Progenitor cell of endocrine pancreas (in vitro differentiated cells): ENCODE data around the gene SAXO1. TPM values are rescaled to one million over a fixed set of nuclear protein-coding genes. Genes with fewer than 3 reads are reported as not detected.

Experiments
- DNase-seq: peaks from one replicate; pipeline ENCODE4 v3.0.0; 2021; ENCODE audit warnings: low spot score; ENCODE audit not compliant: unreplicated experiment
- H3K27ac Mint-ChIP-seq: 2 replicates; pipeline ENCODE4 v1.8.0; 2021; ENCODE audit warnings: mild to moderate bottlenecking, moderate library complexity, mixed read lengths
- H3K27me3 Mint-ChIP-seq: 2 replicates; pipeline ENCODE4 v1.8.0; 2021; ENCODE audit warnings: mixed read lengths
- H3K36me3 Mint-ChIP-seq: 2 replicates; pipeline ENCODE4 v1.8.0; 2022; ENCODE audit warnings: mixed read lengths; ENCODE audit not compliant: insufficient read depth
- H3K4me1 Mint-ChIP-seq: 2 replicates; pipeline ENCODE4 v1.8.0; 2021; ENCODE audit warnings: low read depth, mixed read lengths
- H3K4me3 Mint-ChIP-seq: 2 replicates; pipeline ENCODE4 v1.8.0; 2021; ENCODE audit warnings: low read depth, mild to moderate bottlenecking, moderate library complexity, mixed read lengths
- H3K9me3 Mint-ChIP-seq: 2 replicates; pipeline ENCODE4 v1.8.0; 2021; ENCODE audit warnings: low read depth, mixed read lengths
- CTCF ChIP-seq: fragments of 200-600 bp; sonication (generic); IDR thresholded peaks from one replicate; pipeline ENCODE4 v1.5.0; 2021; ENCODE audit warnings: antibody characterized with exemption, mild to moderate bottlenecking; ENCODE audit not compliant: unreplicated experiment
- total RNA-seq: library from RNA; stranded (reverse); gene quantifications from 2 replicates; pipeline ENCODE4 v1.2.1, GENCODE V29; 2021

SAXO1 gene
- total RNA-seq, 1 donor from 2014 or later, result not detected

GRCh38 chr9:18888290-18888689, 144.7 kb downstream of the SAXO1 start:
- H3K27ac Mint-ChIP-seq, result no peak overlapping the region
- DNase-seq, result no peak
- no peak for TF ChIP-seq CTCF
- H3K4me1 Mint-ChIP-seq, result no peaks in the 10 kb centered on the region
- H3K36me3 Mint-ChIP-seq, result no peaks in the 10 kb centered on the region
- no peak overlapping the region for H3K4me3 Mint-ChIP-seq
- no peaks in the 10 kb centered on the region for H3K27me3 Mint-ChIP-seq
- no peaks in the 10 kb centered on the region for H3K9me3 Mint-ChIP-seq

DNA sequence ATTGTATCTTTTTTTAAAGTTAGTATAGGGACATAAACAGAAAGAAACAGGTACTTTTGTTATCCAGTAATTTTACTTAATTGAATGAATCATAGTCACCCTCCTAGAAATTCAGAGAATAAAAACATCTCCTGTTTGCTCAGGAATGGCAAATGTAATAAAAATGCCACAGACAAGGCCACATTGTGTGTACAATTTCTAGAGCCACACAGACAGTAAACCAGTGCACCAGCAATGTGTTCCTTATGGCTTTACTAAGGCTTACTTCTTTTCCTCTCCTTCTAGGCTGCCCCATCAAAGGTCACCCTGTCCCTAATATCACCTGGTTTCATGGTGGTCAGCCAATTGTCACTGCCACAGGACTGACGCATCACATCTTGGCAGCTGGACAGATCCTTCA, 145.5 kb downstream of the SAXO1 start:
- DNase-seq, result no peak
- H3K27me3 Mint-ChIP-seq, result no peaks in the 10 kb centered on the region
- no peaks in the 10 kb centered on the region for H3K4me1 Mint-ChIP-seq
- no peak overlapping the region for H3K4me3 Mint-ChIP-seq
- TF ChIP-seq CTCF, result no peak
- no peaks in the 10 kb centered on the region for H3K9me3 Mint-ChIP-seq
- no peaks in the 10 kb centered on the region for H3K36me3 Mint-ChIP-seq
- no peak overlapping the region for H3K27ac Mint-ChIP-seq

DNA sequence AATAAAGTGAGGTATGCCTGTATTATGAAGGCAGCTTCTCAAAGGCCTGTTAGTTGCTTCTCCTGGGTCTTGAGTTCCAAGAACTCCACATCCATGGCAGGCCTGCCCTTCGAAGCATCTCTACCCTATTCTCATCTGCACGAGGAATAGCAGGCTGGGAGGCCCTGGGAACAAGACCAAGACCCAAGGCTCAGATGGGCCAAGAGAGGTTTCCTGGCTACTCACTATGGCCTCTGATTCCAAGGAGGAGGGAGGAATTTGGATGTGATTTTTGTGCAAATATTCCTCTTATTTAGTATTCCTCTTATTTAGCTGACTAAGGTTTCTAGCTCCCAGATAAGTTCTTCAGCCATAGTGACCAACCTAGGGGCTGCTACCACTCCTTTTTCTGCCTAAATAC, 151.3 kb downstream of the SAXO1 start:
- Mint-ChIP-seq H3K36me3 (no peaks in the 10 kb centered on the region), H3K4me3 (no peak overlapping the region), H3K4me1 (no peaks in the 10 kb centered on the region), H3K9me3 (no peaks in the 10 kb centered on the region), H3K27ac (no peak overlapping the region), H3K27me3 (no peaks in the 10 kb centered on the region)
- TF ChIP-seq CTCF, result no peak
- DNase-seq, result no peak

- no peak for TF ChIP-seq CTCF
- Mint-ChIP-seq H3K4me3 (no peak overlapping the region), H3K27ac (no peak overlapping the region)
Measured at GRCh38 chr9:18877984-18878383, 155.0 kb downstream of the SAXO1 start.

More at GRCh38 chr9:18877984-18878383, 155.0 kb downstream of the SAXO1 start:
- no peak for DNase-seq
- Mint-ChIP-seq H3K27me3 (no peaks in the 10 kb centered on the region), H3K36me3 (no peaks in the 10 kb centered on the region), H3K9me3 (no peaks in the 10 kb centered on the region), H3K4me1 (no peaks in the 10 kb centered on the region)

Other genes with a start within 250 kb of the SAXO1 start
- gene RRAGA, start 16.2 kb upstream of the SAXO1 start, total RNA-seq, result 52.6 and 53.3 TPM in 2 replicates
- 17.4 and 17.6 TPM in 2 replicates for gene HAUS6, start 69.7 kb upstream of the SAXO1 start, total RNA-seq
- gene PLIN2, start 94.3 kb upstream of the SAXO1 start, total RNA-seq, result 98.1 and 99.5 TPM in 2 replicates
- gene DENND4C, start 197.5 kb upstream of the SAXO1 start, total RNA-seq, result 57.3 and 60.4 TPM in 2 replicates